GM18526 (cell line): ENCODE measurements around the gene OPN4.

Experiments used
- POLR2A ChIP-seq: IDR thresholded peaks from 3 replicates; pipeline ENCODE4 v1.6.1; 2011; ENCODE audit not compliant: insufficient read length; ENCODE audit errors: extremely low read depth

Gene OPN4, protein sequence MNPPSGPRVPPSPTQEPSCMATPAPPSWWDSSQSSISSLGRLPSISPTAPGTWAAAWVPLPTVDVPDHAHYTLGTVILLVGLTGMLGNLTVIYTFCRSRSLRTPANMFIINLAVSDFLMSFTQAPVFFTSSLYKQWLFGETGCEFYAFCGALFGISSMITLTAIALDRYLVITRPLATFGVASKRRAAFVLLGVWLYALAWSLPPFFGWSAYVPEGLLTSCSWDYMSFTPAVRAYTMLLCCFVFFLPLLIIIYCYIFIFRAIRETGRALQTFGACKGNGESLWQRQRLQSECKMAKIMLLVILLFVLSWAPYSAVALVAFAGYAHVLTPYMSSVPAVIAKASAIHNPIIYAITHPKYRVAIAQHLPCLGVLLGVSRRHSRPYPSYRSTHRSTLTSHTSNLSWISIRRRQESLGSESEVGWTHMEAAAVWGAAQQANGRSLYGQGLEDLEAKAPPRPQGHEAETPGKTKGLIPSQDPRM

DNA sequence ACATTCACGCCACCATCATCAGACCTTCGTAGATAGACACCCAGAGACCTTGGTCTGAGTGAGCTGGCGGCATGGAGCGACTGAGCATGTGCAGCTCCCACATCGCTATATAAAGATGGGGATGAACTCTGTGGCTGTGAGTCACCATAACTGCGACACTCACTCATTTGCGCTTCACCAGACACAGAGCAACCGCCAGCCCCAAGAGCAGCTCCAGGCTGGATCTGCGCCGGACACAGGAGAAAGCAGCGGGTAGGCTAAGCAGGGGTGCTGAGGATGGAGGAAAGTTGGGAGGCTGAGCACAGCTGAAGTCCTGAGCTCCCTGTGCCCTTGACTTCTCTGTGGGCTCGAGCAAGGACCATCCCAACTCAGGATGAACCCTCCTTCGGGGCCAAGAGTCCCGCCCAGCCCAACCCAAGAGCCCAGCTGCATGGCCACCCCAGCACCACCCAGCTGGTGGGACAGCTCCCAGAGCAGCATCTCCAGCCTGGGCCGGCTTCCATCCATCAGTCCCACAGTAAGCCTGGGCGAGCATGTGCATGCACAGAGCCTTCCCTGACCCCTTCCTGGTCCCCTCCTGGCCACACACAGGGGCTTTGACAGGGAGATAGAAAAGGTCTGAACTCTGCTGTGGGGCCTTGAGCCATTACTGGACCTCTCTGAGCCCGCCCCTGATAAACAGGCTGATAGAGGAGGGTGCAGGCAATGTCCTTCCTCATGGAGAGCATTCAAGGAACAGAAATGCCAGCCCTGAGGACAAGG lies at the start of gene OPN4:
OPN4 (plus strand) TSS at position 137 of the 762 bp plus-strand sequence; CDS start at position 374, 237 bp downstream.
- no peak for TF ChIP-seq POLR2A

DNA sequence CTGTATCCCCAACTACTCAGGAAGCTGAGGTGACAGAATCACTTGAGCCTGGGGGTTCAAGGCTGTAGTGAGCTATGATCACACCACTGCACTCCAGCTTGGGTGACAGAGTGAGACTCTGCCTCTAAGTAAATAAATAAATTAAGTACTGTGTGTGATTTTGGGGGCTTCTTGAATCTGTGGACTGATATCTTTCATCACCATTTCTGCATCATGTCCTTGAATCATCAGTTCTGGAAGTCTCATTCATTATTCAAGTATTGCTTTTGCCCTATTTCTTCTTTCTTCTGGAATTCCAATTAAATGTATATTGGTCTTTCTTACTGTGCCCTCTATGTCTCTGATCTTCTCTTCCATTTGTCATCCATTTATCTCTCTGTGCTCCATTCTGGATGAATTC lies 46.7 kb upstream of the OPN4 start:
- TF ChIP-seq POLR2A: no peak

DNA sequence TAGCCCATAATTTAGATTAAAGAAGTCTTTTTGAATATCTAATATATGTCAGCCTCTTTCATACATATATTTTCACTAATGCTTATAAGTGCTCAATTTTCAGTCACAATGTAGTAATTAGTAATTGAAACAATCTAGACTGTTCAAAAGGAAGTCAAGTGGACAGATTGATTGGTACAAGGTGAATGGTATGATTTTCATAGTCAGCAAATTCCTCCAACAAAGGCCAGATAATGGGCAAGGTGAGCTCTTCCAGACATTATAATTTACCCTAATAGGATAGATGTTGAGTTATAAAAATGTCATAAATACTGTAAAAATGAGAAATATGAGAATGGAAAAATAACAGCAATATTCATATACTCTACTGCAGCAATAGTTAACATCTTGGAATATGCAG lies 44.4 kb upstream of the OPN4 start:
- no peak for TF ChIP-seq POLR2A

DNA sequence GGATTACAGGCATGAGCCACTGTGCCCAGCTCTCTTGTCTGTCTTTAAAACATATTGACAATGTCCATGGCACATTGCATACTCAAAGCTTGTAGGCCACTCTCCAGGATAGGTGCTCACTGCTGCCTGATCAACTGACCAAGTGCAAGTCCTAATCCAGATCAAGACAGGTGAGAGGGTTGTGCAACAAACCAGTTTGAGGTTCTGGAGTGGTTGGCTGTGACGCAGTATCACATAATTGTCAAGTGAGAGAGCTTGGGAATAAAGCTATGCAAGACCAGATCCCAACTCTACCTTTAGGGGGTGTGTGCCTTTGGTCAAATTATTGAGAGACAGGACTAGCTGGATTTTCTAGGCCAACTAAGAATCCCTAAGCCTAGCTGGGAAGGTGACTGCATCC lies 43.0 kb upstream of the OPN4 start:
- no peak for TF ChIP-seq POLR2A

DNA sequence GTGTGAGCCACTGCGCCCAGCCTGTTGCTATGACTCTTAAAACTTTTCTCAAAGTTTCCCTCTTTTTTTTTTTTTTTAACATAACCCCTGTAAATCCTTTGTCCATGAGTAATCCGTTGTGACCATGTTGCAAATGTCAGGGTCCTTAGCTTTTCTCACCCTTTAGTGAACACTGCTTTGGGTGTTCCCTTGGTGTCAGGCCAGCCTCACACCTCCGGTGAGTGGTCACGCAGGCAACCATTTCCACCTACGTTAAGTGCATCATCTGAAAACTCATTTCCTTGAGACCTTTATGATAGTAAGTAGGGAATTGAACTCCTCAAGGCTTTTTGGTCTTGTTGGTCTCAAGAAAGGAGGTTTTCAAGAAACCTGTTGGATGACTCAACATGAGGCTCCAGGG lies 41.3 kb upstream of the OPN4 start:
- no peak for TF ChIP-seq POLR2A

DNA sequence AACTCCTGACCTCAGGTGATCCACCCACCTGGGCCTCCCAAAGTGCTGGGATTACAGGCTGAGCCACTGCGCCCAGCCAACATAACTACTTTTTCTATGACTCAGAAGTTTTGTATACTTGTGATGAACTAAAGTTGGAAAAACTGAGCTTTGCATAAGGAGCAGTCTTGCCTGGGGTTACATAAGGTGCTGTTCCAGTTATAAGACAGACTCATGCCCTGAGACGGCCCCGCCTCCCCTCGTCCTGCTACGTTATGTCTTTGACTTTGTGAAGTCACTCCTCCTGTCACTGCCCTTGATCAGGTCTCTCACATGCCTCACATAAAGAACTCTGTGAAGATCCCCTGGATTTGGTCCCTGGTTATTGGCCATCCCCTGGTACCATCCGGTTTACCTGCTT lies 40.4 kb upstream of the OPN4 start:
- TF ChIP-seq POLR2A: no peak

DNA sequence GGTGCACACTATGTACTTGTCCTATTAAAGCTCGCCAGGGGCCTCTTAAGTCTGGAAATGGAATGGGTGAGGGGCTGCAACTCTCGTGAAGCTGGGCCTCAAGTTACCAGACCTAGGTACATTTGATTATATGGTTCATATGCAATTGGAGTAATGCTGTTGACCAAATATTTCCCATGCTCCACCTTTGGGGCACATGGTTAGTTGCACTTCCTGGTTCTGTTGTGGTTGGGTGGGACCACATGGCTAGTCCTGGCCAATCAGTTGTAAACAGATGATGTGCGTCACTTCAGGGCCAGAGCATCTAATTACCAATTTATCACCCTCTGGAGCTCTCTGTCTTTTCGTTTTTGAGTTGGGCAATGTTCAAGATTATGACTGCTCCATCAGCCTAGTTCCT lies 39.5 kb upstream of the OPN4 start:
- TF ChIP-seq POLR2A: no peak

DNA sequence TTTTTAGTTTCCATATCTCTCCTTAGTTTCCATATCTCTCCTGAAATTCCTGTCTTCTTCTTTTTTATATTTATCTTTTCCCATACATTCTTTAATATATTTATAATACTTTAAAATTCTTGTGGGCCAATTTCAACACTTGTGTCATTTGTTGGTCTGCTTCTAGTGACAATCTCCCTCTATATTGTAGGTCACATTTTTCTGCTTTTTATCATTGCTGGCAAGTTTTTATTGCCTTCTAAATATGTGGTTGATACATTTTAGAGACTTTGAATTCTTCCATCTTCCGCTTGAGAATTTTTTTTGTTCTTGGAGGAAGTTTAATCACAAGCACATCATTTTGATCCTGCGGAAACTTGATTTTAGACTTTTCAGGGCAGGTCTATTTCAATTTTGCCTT lies 26.0 kb upstream of the OPN4 start:
- no peak for TF ChIP-seq POLR2A

DNA sequence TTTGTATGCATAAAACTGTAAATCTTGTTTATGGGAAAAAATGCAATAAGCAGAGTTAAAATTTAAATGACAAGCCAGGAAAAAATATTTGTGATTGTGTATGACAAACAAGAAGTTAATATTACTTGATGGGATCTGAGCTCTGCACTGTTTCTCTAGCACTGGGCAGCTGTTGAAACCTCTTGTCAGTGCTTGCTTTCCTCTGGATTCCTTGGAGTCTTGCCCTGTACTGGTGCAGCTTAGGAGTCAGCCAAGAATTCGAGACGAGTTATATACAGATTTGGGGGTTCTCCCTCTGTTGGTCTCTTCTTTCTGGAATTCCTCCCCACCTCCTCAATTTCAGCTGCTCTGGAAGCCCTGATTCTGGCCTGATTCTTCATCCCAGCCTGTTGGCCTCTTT lies 24.3 kb upstream of the OPN4 start:
- no peak for TF ChIP-seq POLR2A

DNA sequence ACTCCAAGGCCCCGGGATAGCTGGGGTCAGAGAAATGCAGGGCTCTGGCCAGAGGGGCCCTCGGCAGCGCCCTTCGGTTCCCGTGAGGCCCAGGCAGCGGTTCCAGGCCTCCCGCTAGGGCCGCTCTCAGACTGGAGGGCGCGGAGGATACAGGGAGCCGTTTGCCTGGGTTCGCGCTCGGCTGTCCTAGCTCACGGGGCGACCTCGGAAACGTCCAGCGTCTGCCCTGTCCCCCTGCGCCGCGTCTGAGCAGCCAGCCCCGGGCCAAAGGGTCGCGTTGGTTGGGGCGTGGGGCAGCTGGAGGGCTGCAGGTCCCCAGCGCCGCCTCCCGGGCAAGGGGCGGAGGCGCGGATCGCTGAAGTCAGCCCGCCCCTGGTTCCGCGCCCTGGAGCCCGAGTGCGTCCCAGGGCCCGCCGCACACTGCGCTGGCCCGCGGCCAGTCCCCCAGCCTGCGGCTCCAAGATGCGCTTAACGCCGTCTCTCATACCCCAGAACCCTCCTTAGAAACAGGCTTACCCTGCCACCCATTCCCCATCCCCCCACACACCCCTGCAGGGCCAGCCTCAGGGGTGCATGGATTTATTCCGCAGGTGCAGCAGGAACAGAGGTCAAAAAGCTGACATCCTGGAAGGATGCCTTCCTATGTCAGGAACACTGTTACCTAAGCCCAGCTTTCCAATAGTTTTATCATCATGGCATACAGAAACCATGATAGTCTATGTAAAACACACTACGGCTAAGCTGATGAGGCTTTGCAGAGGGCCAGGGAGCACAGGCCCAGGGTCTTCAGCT lies 22.1 kb upstream of the OPN4 start:
- no peak for TF ChIP-seq POLR2A

DNA sequence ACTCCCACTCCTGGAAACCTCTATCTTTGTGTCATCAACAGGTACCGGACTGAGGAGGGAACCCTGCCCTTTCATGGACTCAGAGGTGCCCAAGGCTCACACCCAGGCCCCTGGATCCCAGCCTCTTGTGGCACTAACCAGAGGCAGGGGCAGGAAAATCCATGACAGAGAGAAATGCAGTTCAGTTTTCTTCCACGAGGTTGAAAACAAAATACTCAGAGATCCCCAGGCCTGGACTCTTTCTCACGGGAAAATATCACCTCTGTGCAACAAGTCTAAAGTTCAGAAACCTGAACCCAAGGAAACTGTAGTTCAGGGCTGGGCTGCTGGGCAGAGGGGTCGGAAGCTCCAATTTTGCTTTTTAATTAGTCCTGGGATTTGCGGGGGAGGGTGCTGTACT lies 21.4 kb upstream of the OPN4 start:
- no peak for TF ChIP-seq POLR2A

DNA sequence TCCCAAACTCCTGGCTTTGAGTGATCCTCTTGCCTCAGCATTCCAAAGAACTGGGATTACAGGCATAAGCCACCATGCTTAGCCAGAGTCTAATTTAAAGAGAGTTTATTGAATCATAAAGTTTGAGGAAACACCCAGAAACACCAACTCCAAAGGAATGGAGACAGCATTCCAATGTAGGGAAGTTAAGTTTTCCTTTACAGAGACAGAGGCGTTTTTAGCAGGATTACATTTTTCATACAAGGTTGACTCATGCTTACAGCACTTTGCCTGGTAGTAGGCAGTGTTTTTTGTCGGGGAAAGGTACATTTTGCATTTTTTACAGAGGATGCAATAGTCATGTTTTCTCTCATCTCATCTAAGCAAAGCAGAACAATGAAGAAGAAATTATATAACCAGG lies 18.9 kb upstream of the OPN4 start:
- TF ChIP-seq POLR2A: no peak

DNA sequence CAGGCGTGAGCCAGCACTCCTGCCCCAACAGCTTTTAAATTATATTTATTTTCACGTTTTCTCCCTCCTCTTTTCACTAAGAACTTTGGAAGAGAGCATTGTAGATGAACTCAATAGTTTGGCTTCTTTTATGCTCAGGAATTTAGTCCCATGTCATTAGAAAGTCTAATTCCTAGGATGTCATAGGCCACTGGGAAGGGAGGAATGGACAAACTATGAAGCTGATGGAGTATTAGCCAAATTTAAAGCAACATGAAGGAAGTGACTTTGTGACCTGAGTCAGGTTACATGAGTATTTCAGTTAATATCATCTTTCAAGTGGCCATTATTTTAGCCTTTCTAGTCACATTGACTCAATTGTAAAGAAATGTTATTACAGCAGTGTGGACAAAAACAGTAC lies 18.0 kb upstream of the OPN4 start:
- TF ChIP-seq POLR2A: no peak

DNA sequence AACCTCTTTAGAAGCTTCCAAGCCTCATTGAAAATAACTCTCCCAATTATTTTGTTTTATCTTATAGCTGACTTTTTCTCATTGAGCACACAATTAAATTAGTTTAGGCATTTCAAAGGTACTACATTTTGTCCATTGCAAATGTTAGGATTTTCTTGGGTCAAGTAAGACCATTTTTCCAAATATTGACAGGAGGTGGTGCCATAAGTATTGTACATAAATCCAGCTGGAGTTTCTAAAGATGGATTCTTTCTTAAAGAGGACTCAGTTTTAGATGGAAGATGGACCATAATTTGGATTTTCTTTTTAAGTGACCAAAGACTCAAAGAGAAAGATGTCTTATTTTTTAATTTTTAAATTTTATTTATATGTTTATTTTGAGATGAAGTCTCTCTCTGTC lies 12.3 kb upstream of the OPN4 start:
- no peak for TF ChIP-seq POLR2A

DNA sequence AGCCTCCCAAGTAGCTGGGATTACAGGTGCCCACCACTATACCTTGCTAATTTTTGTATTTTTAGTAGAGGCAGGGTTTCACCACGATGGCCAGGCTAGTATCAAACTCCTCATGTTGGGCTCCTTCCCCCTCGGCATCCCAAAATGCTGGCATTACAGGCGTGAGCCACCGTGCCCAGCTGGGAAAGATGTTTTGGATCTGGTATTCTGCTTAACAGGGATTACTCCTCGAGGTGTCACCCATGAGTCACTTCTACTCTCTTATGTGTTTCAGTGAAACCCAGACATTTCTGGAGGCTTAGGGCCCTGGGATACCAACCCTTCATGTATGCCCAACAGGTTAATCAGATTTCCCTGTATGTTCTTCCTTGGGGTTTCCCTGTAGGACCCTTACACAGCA lies 11.8 kb upstream of the OPN4 start:
- no peak for TF ChIP-seq POLR2A

DNA sequence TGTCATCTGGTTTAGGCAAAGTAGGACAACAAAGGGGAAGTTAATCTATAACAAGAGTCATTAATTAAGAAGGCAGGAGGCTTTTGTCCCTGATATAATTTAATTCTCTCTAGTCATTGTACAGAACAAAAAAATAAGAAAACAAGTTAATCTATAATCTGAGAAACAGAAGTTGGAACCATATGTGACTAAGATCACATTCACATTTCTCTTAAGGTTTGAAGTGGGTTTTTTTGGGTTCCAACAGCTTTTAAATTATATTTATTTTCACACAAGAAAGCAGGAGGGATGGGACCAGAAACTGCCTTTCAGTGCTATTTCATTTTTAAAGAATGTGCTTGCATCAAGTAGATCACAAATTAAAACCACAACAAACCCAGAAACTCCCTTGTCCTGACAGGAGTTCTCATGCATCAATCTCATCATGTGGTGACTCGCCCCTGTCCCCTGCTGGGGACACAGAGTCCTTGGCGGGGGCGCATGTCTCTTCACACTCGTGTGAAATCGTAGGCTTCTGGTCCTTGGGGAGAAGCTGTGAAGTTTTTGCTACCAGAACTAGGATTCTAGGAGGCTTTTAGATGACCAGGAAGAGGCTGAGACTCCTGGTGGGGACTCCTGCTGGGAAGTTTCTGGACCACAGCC lies 10.1 kb upstream of the OPN4 start:
- no peak for TF ChIP-seq POLR2A
